SK-N-SH (cell line): ENCODE results near the gene YKT6. TPM values are rescaled to one million over a fixed set of nuclear protein-coding genes. Genes with fewer than 3 reads are reported as not detected.

Experiments
- CTCF ChIA-PET: fragments of 300-600, 350-600 bp; formaldehyde crosslinking; extraction: SDS; loops from one replicate; lab custom pipeline; 2021; lab: Yijun Ruan, JAX
- POLR2A ChIA-PET: fragments of 350-600 bp; sonication (Branson Sonifier 250); formaldehyde crosslinking; extraction: SDS; loops from one replicate; lab custom pipeline; 2020; ENCODE audit warnings: antibody characterized with exemption, inconsistent platforms; lab: Yijun Ruan, JAX
- DNase-seq: peaks from one replicate; pipeline ENCODE4 v3.0.0; 2012
- H2AFZ ChIP-seq: fragments of 200-600 bp; sonication (generic); 2 replicates; pipeline ENCODE4 v1.8.1; 2016; ENCODE audit warnings: antibody characterized with exemption, mild to moderate bottlenecking, low read depth
- H3F3A ChIP-seq: fragments of 200-600 bp; sonication (generic); replicated peaks from 2 replicates; pipeline ENCODE3; 2016; ENCODE audit warnings: antibody characterized with exemption, mild to moderate bottlenecking; ENCODE audit not compliant: insufficient read depth
- H3K27ac ChIP-seq, 2 experiments: fragments of 200-500 bp in 1 of 2; fragments of 200-600 bp in 1 of 2; sonication (Bioruptor generic) in 1 of 2; sonication (generic), shearing (Covaris generic) in 1 of 2; 2 replicates each; pipeline versions ENCODE4 v1.5.1 to v1.6.1; 2014 to 2016; ENCODE audit warnings: low read depth in 2 of 2, inconsistent platforms in 1 of 2, low read length in 1 of 2, mild to moderate bottlenecking in 1 of 2, mixed read lengths in 1 of 2
- H3K27me3 ChIP-seq: fragments of 200-600 bp; sonication (generic), shearing (Covaris generic); 2 replicates; pipeline ENCODE4 v1.6.1; 2016; ENCODE audit warnings: mixed run types; ENCODE audit not compliant: insufficient read depth
- H3K36me3 ChIP-seq, 2 experiments: fragments of 200-500 bp in 1 of 2; fragments of 200-600 bp in 1 of 2; sonication (Bioruptor generic) in 1 of 2; sonication (generic) in 1 of 2; replicated peaks in 1 of 2; 2 replicates each; pipeline versions ENCODE3 to v1.5.1; 2014 to 2016; ENCODE audit warnings: low read length in 1 of 2, mild to moderate bottlenecking in 1 of 2; ENCODE audit not compliant: insufficient read depth in 2 of 2, control insufficient read depth in 1 of 2
- H3K4me1 ChIP-seq, 2 experiments: fragments of 200-500 bp in 1 of 2; fragments of 200-600 bp in 1 of 2; sonication (Bioruptor generic) in 1 of 2; sonication (generic), shearing (Covaris generic) in 1 of 2; 2 replicates each; pipeline versions ENCODE4 v1.5.1 to v1.6.1; 2014 to 2016; ENCODE audit warnings: low read depth in 1 of 2, low read length in 1 of 2, mixed run types in 1 of 2; ENCODE audit not compliant: insufficient read depth in 2 of 2, control insufficient read depth in 1 of 2
- H3K4me2 ChIP-seq: fragments of 200-600 bp; sonication (generic), shearing (Covaris generic); 2 replicates; pipeline ENCODE4 v1.6.1; 2017; ENCODE audit warnings: mixed run types
- H3K4me3 ChIP-seq, 2 experiments: fragments of 200-500 bp in 1 of 2; fragments of 200-600 bp in 1 of 2; sonication (Bioruptor generic) in 1 of 2; sonication (generic), shearing (Covaris generic) in 1 of 2; 2 replicates each; pipeline versions ENCODE4 v1.5.1 to v1.8.1; 2014 to 2016; ENCODE audit warnings: low read depth in 2 of 2, inconsistent platforms in 1 of 2, low read length in 1 of 2, mild to moderate bottlenecking in 1 of 2, mixed read lengths in 1 of 2, moderate library complexity in 1 of 2
- H3K79me2 ChIP-seq: fragments of 200-600 bp; sonication (generic); 2 replicates; pipeline ENCODE4 v1.8.1; 2017; ENCODE audit warnings: mild to moderate bottlenecking; ENCODE audit not compliant: insufficient read depth
- H3K9ac ChIP-seq: fragments of 200-600 bp; sonication (generic); 2 replicates; pipeline ENCODE4 v1.6.1; 2017; ENCODE audit warnings: mixed run types
- H3K9me2 ChIP-seq: fragments of 200-600 bp; sonication (generic); 2 replicates; pipeline ENCODE4 v1.6.1; 2017; ENCODE audit warnings: mixed run types
- H3K9me3 ChIP-seq: fragments of 200-600 bp; sonication (generic); 2 replicates; pipeline ENCODE4 v1.6.1; 2017; ENCODE audit warnings: mixed run types, mild to moderate bottlenecking, moderate library complexity
- H4K20me1 ChIP-seq: fragments of 200-600 bp; sonication (generic); 2 replicates; pipeline ENCODE4 v1.6.1; 2017; ENCODE audit warnings: mild to moderate bottlenecking, mixed run types; ENCODE audit not compliant: insufficient read depth
- CTCF ChIP-seq: fragments of 200-600 bp; sonication (generic); IDR thresholded peaks from 2 replicates; pipeline ENCODE4 v1.6.1; 2017; ENCODE audit warnings: antibody characterized with exemption, mild to moderate bottlenecking, moderate library complexity
- EZH2phosphoT487 ChIP-seq: fragments of 200-600 bp; sonication (generic); IDR thresholded peaks from 2 replicates; pipeline ENCODE4 v1.6.1; 2017; ENCODE audit warnings: low read depth, mixed run types, mild to moderate bottlenecking, antibody characterized with exemption, moderate library complexity, borderline replicate concordance
- FOXM1 ChIP-seq: IDR thresholded peaks from 2 replicates; pipeline ENCODE4 v1.4.0; 2012; ENCODE audit warnings: low read depth, mild to moderate bottlenecking
- IRF3 ChIP-seq: fragments of 150-350 bp; IDR thresholded peaks from 2 replicates; pipeline ENCODE4 v1.6.1; 2016; ENCODE audit warnings: mild to moderate bottlenecking, low read depth, low read length
- JUND ChIP-seq: IDR thresholded peaks from 2 replicates; pipeline ENCODE4 v1.4.0; 2012
- MEF2A ChIP-seq: IDR thresholded peaks from 2 replicates; pipeline ENCODE4 v1.4.0; 2012; ENCODE audit warnings: low read depth, borderline replicate concordance
- MXI1 ChIP-seq: IDR thresholded peaks from 2 replicates; pipeline ENCODE4 v1.6.1; 2012; ENCODE audit warnings: mild to moderate bottlenecking, low read depth, low read length, improper control_type of control experiment
- NFIC ChIP-seq: IDR thresholded peaks from 2 replicates; pipeline ENCODE4 v1.4.0; 2012; ENCODE audit warnings: borderline replicate concordance
- POLR2AphosphoS5 ChIP-seq: IDR thresholded peaks from 2 replicates; pipeline ENCODE4 v1.6.1; 2012; ENCODE audit warnings: low read depth, low read length
- REST ChIP-seq: IDR thresholded peaks from 2 replicates; pipeline ENCODE4 v1.6.1; 2012; ENCODE audit warnings: mild to moderate bottlenecking, low read depth, low read length, moderate library complexity
- RXRA ChIP-seq: IDR thresholded peaks from 2 replicates; pipeline ENCODE4 v1.4.0; 2012; ENCODE audit warnings: low read depth, mild to moderate bottlenecking, borderline replicate concordance
- SMC3 ChIP-seq: IDR thresholded peaks from 2 replicates; pipeline ENCODE4 v1.6.1; 2012; ENCODE audit warnings: low read depth, low read length, improper control_type of control experiment
- USF2 ChIP-seq: fragments of 150-350 bp; IDR thresholded peaks from 2 replicates; pipeline ENCODE4 v1.6.1; 2017; ENCODE audit warnings: antibody characterized with exemption, low read length, low read depth, borderline replicate concordance
- polyA plus RNA-seq, 3 experiments: library from polyadenylated mRNA; depleted of rRNA; stranded (reverse); fragments of >200 nt; gene quantifications; 2 replicates each; pipeline ENCODE4 v1.2.3, GENCODE V29; 2012

YKT6 gene
- polyA plus RNA-seq, 1 of the 3 experiments (the other 2 are of a cell fraction): 170 TPM

GRCh38 chr7:44172352-44172751, 28.4 kb upstream of the YKT6 start:
- no peak overlapping the region for H3K4me2 ChIP-seq
- H3K9me3 ChIP-seq: no peaks in the 10 kb centered on the region
- POLR2A ChIA-PET: no interaction called here
- DNase-seq: no peak
- TF ChIP-seq RXRA (no peak), IRF3 (no peak), SMC3 (no peak), POLR2AphosphoS5 (no peak), FOXM1 (no peak), JUND (no peak), MEF2A (no peak), MXI1 (no peak), EZH2phosphoT487 (no peak), CTCF (no peak), REST (no peak), USF2 (no peak), NFIC (no peak)
- H3K79me2 ChIP-seq: no peaks in the 10 kb centered on the region
- H4K20me1 ChIP-seq: no peaks in the 10 kb centered on the region
- H3K27me3 ChIP-seq: peaks cover under 1% of the 10 kb centered on the region; the same call in 1 of the 2 replicates
- H3K9me2 ChIP-seq: no peaks in the 10 kb centered on the region
- peaks cover 0 to 2% of the 10 kb centered on the region in 2 experiments; a peak in 1 of 4 replicates for H3K4me1 ChIP-seq
- CTCF ChIA-PET: interaction anchor here (0.9 to 2.3 kb wide), 4 partner anchors 10 to 24 kb away, joined by 3 to 7 read pairs (median 4); no protein-coding TSS in a partner anchor
- no peaks in the 10 kb centered on the region for H3K36me3 ChIP-seq
- H3K4me3 ChIP-seq: no peak overlapping the region
- no peaks in the 10 kb centered on the region for H3F3A ChIP-seq
- no peak overlapping the region for H3K9ac ChIP-seq
- H2AFZ ChIP-seq: no peak overlapping the region
- no peak overlapping the region for H3K27ac ChIP-seq
